Ovary (tissue), 3 donors: ENCODE results near the gene ACTN1.

ENCODE experiments used
- CTCF ChIP-seq, 3 donors: fragments of 450-650 bp in 2 of 3; fragments of 200-600 bp in 1 of 3; IDR thresholded peaks; one replicate each; pipeline versions ENCODE4 v1.5.1 to v1.8.0; 2016 to 2022; ENCODE audit warnings: antibody characterized with exemption in 3 of 3, mild to moderate bottlenecking in 1 of 3
- POLR2A ChIP-seq: fragments of 450-650 bp; IDR thresholded peaks from one replicate; pipeline ENCODE4 v1.6.1; 2017; ENCODE audit warnings: antibody characterized with exemption, mild to moderate bottlenecking, moderate library complexity
- donor health status: DM: no; HTN: no; CAD: no.

GRCh38 chr14:68932686-68933085, 46.4 kb downstream of the ACTN1 start:
- TF ChIP-seq CTCF (IDR thresholded peaks at IDR 0.05) (no peak), POLR2A (no peak)
